K562 (cell line): ENCODE measurements around the gene TXLNA. TPM values are rescaled to one million over a fixed set of nuclear protein-coding genes. Genes with fewer than 3 reads are reported as not detected.
A peak's percentile ranks its signal among the peaks of the same experiment; 100 is the strongest.

Source experiments
- CBFA2T3 ChIP-seq: fragments of 450-650 bp; IDR thresholded peaks from 2 replicates; pipeline ENCODE4 v1.6.1; 2017
- CHD1 ChIP-seq: fragments of 200-600 bp; sonication (generic); IDR thresholded peaks from one replicate; pipeline ENCODE4 v1.6.1; 2012; ENCODE audit warnings: mild to moderate bottlenecking, moderate library complexity, low read length, inconsistent platforms
- EP400 ChIP-seq: fragments of 450-650 bp; IDR thresholded peaks from 2 replicates; pipeline ENCODE4 v1.6.1; 2017; ENCODE audit warnings: antibody characterized with exemption, mild to moderate bottlenecking, moderate library complexity
- FOXK2 ChIP-seq, 2 experiments: fragments of 450-650 bp; IDR thresholded peaks in 1 of 2; conservative IDR thresholded peaks in 1 of 2; 2 replicates each; pipeline ENCODE4 v1.6.1; 2016; ENCODE audit warnings: low read depth in 2 of 2, mild to moderate bottlenecking in 1 of 2
- GABPB1 ChIP-seq: sonication (generic); formaldehyde crosslinking; IDR thresholded peaks from 2 replicates; pipeline ENCODE4 v1.8.0; 2022; ENCODE audit warnings: mild to moderate bottlenecking, missing genetic modification reagents
- HDAC3 ChIP-seq: fragments of 450-650 bp; IDR thresholded peaks from 2 replicates; pipeline ENCODE4 v1.6.1; 2018; ENCODE audit warnings: borderline replicate concordance, mild to moderate bottlenecking, moderate library complexity; ENCODE audit not compliant: partially characterized antibody
- PHB ChIP-seq: fragments of 250-450 bp; sonication (Bioruptor Pico); IDR thresholded peaks from 2 replicates; pipeline ENCODE4 v1.5.0; 2021
- SMARCC2 ChIP-seq: fragments of 450-650 bp; IDR thresholded peaks from 2 replicates; pipeline ENCODE4 v1.6.1; 2017; ENCODE audit warnings: antibody characterized with exemption, moderate library complexity, mild to moderate bottlenecking, low read depth
- XRCC3 ChIP-seq: fragments of 450-650 bp; IDR thresholded peaks from 2 replicates; pipeline ENCODE4 v1.6.1; 2017; ENCODE audit warnings: mild to moderate bottlenecking, moderate library complexity
- ZFP36 ChIP-seq: fragments of 150-350 bp; IDR thresholded peaks from 2 replicates; pipeline ENCODE4 v1.6.1; 2018; ENCODE audit warnings: low read length, low read depth; ENCODE audit not compliant: partially characterized antibody
- ZNF175 ChIP-seq: fragments of 200-800 bp; sonication (Bioruptor generic); IDR thresholded peaks from 2 replicates; pipeline ENCODE4 v1.6.1; 2016; ENCODE audit warnings: low read depth, mild to moderate bottlenecking, missing genetic modification characterization, missing compliant biosample characterization
- ZNF197 ChIP-seq: fragments of 200-800 bp; sonication (Bioruptor generic); IDR thresholded peaks from 2 replicates; pipeline ENCODE4 v1.6.1; 2016; ENCODE audit warnings: low read depth, missing genetic modification characterization, missing compliant biosample characterization
- ZNF274 ChIP-seq: IDR thresholded peaks from 2 replicates; pipeline ENCODE4 v1.6.1; 2011; ENCODE audit warnings: low read depth, mild to moderate bottlenecking, low read length, moderate library complexity, borderline replicate concordance
- ZNF586 ChIP-seq: fragments of 450-650 bp; formaldehyde crosslinking; conservative IDR thresholded peaks from 2 replicates; pipeline ENCODE4 v1.4.0; 2020; ENCODE audit warnings: mild to moderate bottlenecking, moderate library complexity
- polyA plus RNA-seq, 8 experiments: library from polyadenylated mRNA; depleted of rRNA in 4 of 8; stranded (reverse) in 5 of 8; unstranded in 3 of 8; fragments of >200 nt; fragmentation: Nextera tagmentation in 2 of 8; fragmentation: Illumina TruSeq in 1 of 8; extraction: Ambion mirVana in 2 of 8; extraction: Trizol in 1 of 8; gene quantifications; 2 replicates each; pipeline versions ENCODE4 v1.2.1 to v1.2.3, GENCODE V29; 2011 to 2014; ENCODE audit warnings: inconsistent platforms in 1 of 8, missing spikeins in 1 of 8
- total RNA-seq, 7 experiments: library from RNA; depleted of rRNA in 6 of 7; stranded (reverse); fragments of >200 nt in 6 of 7; fragmentation: Illumina TruSeq in 2 of 7; extraction: Trizol in 2 of 7; gene quantifications; 2 replicates each; pipeline versions ENCODE4 v1.2.1 to v1.2.3, GENCODE V29; 2011 to 2021; ENCODE audit warnings: low replicate concordance in 1 of 7
- TF ChIP-seq, protein P1 (sequence below): IDR thresholded peaks from 2 replicates; pipeline ENCODE4 v1.6.1; 2011; ENCODE audit warnings: borderline replicate concordance, low read depth, mild to moderate bottlenecking, moderate library complexity, low read length; ENCODE audit not compliant: insufficient read depth, poor library complexity, severe bottlenecking
- TF ChIP-seq, protein P2 (sequence below): fragments of 450-650 bp; IDR thresholded peaks from 2 replicates; pipeline ENCODE4 v1.6.1; 2014; ENCODE audit warnings: low read depth, mild to moderate bottlenecking, moderate library complexity, borderline replicate concordance
- TF ChIP-seq, protein P3 (sequence below): fragments of 450-650 bp; IDR thresholded peaks from one replicate; pipeline ENCODE4 v1.6.1; 2018; ENCODE audit warnings: mild to moderate bottlenecking, moderate library complexity; ENCODE audit not compliant: partially characterized antibody
- TF ChIP-seq, protein P4 (sequence below), 2 experiments: fragments of 450-650 bp; IDR thresholded peaks; 2 replicates each; pipeline ENCODE4 v1.6.1; 2018; ENCODE audit warnings: mild to moderate bottlenecking in 2 of 2, low read depth in 1 of 2; ENCODE audit not compliant: partially characterized antibody in 2 of 2

Gene TXLNA
- total and polyA plus RNA-seq, 9 of the 15 experiments (the other 6 are each of a cell fraction or from before 2014, with no cell fraction given): 9.2 to 54.5 (median 39.3) TPM

DNA sequence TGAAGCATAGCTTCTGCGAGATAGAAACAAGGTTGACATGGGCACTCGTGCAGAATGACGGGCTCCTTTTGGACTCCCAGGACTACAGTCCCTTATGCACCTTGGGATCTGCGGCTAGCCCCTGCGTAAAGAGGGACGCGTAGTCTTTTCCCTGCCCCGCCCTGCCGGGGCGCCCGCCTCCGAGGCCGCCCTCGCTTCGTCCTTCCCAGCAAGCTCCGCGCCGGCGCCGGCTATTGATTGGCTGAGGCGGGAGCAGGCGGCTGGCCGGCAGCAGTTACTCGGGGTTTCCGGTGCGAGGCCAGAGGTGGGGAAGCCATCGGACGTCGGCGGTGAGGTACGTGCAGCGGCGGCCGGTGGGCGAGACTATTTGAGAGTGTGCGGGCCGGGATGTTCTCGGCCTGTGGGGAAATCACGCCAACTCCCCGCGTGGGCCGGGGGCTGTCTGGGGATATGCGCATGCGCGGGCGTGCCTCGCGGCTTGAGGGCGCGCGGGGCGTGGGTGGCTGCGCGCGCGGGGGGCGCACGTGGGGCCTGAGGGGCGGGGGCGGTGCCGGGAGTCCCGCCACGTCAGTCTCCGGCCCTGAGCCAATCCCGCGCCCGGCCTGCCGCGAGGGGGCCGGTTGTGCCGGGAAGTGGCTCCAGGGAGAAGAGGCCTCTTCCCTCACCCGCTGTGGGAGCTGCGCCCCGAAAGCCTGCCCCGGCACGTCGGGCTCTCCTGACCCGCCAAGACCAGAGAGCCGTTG lies at the start of gene TXLNA (continued):
- TF ChIP-seq HDAC3 (no peak), FOXK2 (conservative IDR thresholded peaks at IDR 0.05 in 1 of 2, IDR thresholded peaks at IDR 0.05 in 1 of 2; ENCODE audit: low read depth in 2 of 2) (peak; percentile 35 to 73; a peak in 2 of 4 replicates), ZNF175 (CRISPR knock-in tag) (peak; percentile 86; the same call in 1 of the 2 replicates), SMARCC2 (no peak), XRCC3 (no peak), CBFA2T3 (peak; percentile 27; the same call in 1 of the 2 replicates), PHB (CRISPR knock-in tag) (peak; percentile 78), CHD1 (no peak), GABPB1 (peak; percentile 93), EP400 (peak; percentile 98), ZNF197 (CRISPR knock-in tag) (no peak), ZNF586 (no peak), ZNF274 (no peak), ZFP36 (peak; percentile 22)
- TF ChIP-seq, protein P1, sequence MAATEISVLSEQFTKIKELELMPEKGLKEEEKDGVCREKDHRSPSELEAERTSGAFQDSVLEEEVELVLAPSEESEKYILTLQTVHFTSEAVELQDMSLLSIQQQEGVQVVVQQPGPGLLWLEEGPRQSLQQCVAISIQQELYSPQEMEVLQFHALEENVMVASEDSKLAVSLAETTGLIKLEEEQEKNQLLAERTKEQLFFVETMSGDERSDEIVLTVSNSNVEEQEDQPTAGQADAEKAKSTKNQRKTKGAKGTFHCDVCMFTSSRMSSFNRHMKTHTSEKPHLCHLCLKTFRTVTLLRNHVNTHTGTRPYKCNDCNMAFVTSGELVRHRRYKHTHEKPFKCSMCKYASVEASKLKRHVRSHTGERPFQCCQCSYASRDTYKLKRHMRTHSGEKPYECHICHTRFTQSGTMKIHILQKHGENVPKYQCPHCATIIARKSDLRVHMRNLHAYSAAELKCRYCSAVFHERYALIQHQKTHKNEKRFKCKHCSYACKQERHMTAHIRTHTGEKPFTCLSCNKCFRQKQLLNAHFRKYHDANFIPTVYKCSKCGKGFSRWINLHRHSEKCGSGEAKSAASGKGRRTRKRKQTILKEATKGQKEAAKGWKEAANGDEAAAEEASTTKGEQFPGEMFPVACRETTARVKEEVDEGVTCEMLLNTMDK: peak; percentile 13
- TF ChIP-seq, protein P2, sequence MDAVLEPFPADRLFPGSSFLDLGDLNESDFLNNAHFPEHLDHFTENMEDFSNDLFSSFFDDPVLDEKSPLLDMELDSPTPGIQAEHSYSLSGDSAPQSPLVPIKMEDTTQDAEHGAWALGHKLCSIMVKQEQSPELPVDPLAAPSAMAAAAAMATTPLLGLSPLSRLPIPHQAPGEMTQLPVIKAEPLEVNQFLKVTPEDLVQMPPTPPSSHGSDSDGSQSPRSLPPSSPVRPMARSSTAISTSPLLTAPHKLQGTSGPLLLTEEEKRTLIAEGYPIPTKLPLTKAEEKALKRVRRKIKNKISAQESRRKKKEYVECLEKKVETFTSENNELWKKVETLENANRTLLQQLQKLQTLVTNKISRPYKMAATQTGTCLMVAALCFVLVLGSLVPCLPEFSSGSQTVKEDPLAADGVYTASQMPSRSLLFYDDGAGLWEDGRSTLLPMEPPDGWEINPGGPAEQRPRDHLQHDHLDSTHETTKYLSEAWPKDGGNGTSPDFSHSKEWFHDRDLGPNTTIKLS: peak; percentile 91
- TF ChIP-seq, protein P3, sequence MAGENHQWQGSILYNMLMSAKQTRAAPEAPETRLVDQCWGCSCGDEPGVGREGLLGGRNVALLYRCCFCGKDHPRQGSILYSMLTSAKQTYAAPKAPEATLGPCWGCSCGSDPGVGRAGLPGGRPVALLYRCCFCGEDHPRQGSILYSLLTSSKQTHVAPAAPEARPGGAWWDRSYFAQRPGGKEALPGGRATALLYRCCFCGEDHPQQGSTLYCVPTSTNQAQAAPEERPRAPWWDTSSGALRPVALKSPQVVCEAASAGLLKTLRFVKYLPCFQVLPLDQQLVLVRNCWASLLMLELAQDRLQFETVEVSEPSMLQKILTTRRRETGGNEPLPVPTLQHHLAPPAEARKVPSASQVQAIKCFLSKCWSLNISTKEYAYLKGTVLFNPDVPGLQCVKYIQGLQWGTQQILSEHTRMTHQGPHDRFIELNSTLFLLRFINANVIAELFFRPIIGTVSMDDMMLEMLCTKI: no peak
- TF ChIP-seq, protein P4, sequence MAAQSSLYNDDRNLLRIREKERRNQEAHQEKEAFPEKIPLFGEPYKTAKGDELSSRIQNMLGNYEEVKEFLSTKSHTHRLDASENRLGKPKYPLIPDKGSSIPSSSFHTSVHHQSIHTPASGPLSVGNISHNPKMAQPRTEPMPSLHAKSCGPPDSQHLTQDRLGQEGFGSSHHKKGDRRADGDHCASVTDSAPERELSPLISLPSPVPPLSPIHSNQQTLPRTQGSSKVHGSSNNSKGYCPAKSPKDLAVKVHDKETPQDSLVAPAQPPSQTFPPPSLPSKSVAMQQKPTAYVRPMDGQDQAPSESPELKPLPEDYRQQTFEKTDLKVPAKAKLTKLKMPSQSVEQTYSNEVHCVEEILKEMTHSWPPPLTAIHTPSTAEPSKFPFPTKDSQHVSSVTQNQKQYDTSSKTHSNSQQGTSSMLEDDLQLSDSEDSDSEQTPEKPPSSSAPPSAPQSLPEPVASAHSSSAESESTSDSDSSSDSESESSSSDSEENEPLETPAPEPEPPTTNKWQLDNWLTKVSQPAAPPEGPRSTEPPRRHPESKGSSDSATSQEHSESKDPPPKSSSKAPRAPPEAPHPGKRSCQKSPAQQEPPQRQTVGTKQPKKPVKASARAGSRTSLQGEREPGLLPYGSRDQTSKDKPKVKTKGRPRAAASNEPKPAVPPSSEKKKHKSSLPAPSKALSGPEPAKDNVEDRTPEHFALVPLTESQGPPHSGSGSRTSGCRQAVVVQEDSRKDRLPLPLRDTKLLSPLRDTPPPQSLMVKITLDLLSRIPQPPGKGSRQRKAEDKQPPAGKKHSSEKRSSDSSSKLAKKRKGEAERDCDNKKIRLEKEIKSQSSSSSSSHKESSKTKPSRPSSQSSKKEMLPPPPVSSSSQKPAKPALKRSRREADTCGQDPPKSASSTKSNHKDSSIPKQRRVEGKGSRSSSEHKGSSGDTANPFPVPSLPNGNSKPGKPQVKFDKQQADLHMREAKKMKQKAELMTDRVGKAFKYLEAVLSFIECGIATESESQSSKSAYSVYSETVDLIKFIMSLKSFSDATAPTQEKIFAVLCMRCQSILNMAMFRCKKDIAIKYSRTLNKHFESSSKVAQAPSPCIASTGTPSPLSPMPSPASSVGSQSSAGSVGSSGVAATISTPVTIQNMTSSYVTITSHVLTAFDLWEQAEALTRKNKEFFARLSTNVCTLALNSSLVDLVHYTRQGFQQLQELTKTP (IDR thresholded peaks at IDR 0.05; ENCODE audit: low read depth in 1 of 2, partially characterized antibody in 2 of 2): peak in 1 of 2 experiments; percentile 55
